ENCODE data around the gene RCVRN.
A peak's percentile ranks its signal among the peaks of the same experiment; 100 is the strongest.

Gene RCVRN

GRCh38 chr17:9906616-9907015, 1.5 kb upstream of the RCVRN start:
- no peaks in the 10 kb centered on the region for H3K27me3 ChIP-seq (ENCODE audit: insufficient read depth, poor library complexity, severe bottlenecking)
- TF ChIP-seq GABPA (IDR thresholded peaks at IDR 0.05; ENCODE audit: low read depth), result no peak
- no peak for TF ChIP-seq POLR2AphosphoS5 (IDR thresholded peaks at IDR 0.05; ENCODE audit: low read depth)
- no peak for TF ChIP-seq CTCF (IDR thresholded peaks at IDR 0.05; ENCODE audit: insufficient read depth, low read length)
- no peak for TF ChIP-seq SPI1 (IDR thresholded peaks at IDR 0.05; ENCODE audit: borderline replicate concordance, low read depth)
- no peak for TF ChIP-seq REST (IDR thresholded peaks at IDR 0.05; ENCODE audit: insufficient replicate concordance, low read depth)
- H3K27ac ChIP-seq (replicated peaks), result no peak overlapping the region
- H3K4me3 ChIP-seq (replicated peaks; ENCODE audit: insufficient read depth, low read length), result no peak overlapping the region
- no peak for DNase-seq (ENCODE audit: low read depth in 1 of 2, low spot score in 1 of 2)

- Histone ChIP-seq H3K4me3 (replicated peaks; ENCODE audit: insufficient read depth, low read length) (no peak overlapping the region), H3K27me3 (ENCODE audit: insufficient read depth, poor library complexity, severe bottlenecking) (no peaks in the 10 kb centered on the region), H3K27ac (replicated peaks) (no peak overlapping the region)
- peak in 1 of 2 experiments; percentile 6 for DNase-seq (ENCODE audit: low read depth in 1 of 2, low spot score in 1 of 2)
- TF ChIP-seq SPI1 (IDR thresholded peaks at IDR 0.05; ENCODE audit: borderline replicate concordance, low read depth) (no peak), CTCF (IDR thresholded peaks at IDR 0.05; ENCODE audit: insufficient read depth, low read length) (peak; percentile 18)
Observed at GRCh38 chr17:9905902-9906301, 831 bp upstream of the RCVRN start.

- DNase-seq (ENCODE audit: low read depth in 1 of 2, low spot score in 1 of 2), result no peak
- H3K4me3 ChIP-seq (replicated peaks; ENCODE audit: insufficient read depth, low read length), result no peak overlapping the region
- H3K27ac ChIP-seq (replicated peaks), result no peak overlapping the region
- H3K27me3 ChIP-seq (ENCODE audit: insufficient read depth, poor library complexity, severe bottlenecking), result no peaks in the 10 kb centered on the region
- TF ChIP-seq POLR2AphosphoS5 (IDR thresholded peaks at IDR 0.05; ENCODE audit: low read depth), result no peak
- no peak for TF ChIP-seq REST (IDR thresholded peaks at IDR 0.05; ENCODE audit: insufficient replicate concordance, low read depth)
- no peak for TF ChIP-seq GABPA (IDR thresholded peaks at IDR 0.05; ENCODE audit: low read depth)
- no peak for TF ChIP-seq SPI1 (IDR thresholded peaks at IDR 0.05; ENCODE audit: borderline replicate concordance, low read depth)
- no peak for TF ChIP-seq CTCF (IDR thresholded peaks at IDR 0.05; ENCODE audit: insufficient read depth, low read length)
Observed at GRCh38 chr17:9904277-9905077, 594 bp downstream of the RCVRN start.

- TF ChIP-seq REST (IDR thresholded peaks at IDR 0.05; ENCODE audit: insufficient replicate concordance, low read depth), result no peak
- Histone ChIP-seq H3K27ac (replicated peaks) (no peak overlapping the region), H3K27me3 (ENCODE audit: insufficient read depth, poor library complexity, severe bottlenecking) (no peaks in the 10 kb centered on the region), H3K4me3 (replicated peaks; ENCODE audit: insufficient read depth, low read length) (no peak overlapping the region)
- DNase-seq (ENCODE audit: low read depth in 1 of 2, low spot score in 1 of 2), result no peak
Observed at GRCh38 chr17:9902120-9902519, 3.0 kb downstream of the RCVRN start.
